VCaP (cell line): ENCODE results near the gene ZNF664.

ENCODE experiments used
- H3K27ac ChIP-seq: fragments of 450-650 bp; 2 replicates; pipeline ENCODE4 v1.5.1; 2017
- CTCF ChIP-seq: fragments of 450-650 bp; conservative IDR thresholded peaks from 2 replicates; pipeline ENCODE4 v1.5.1; 2017; ENCODE audit warnings: mild to moderate bottlenecking, moderate library complexity

ZNF664 gene

GRCh38 chr12:123986374-123986965 is 13.5 kb downstream of the ZNF664 start:
- H3K27ac ChIP-seq: no peak overlapping the region
- TF ChIP-seq CTCF: no peak

GRCh38 chr12:123987022-123987421 is 14.0 kb downstream of the ZNF664 start:
- TF ChIP-seq CTCF: no peak
- H3K27ac ChIP-seq: no peak overlapping the region

- TF ChIP-seq CTCF: no peak
- no peak overlapping the region for H3K27ac ChIP-seq
These were observed 16.2 kb downstream of the ZNF664 start for GRCh38 chr12:123989168-123989567.

GRCh38 chr12:123989753-123990152 is 16.7 kb downstream of the ZNF664 start:
- TF ChIP-seq CTCF: no peak
- H3K27ac ChIP-seq: no peak overlapping the region

GRCh38 chr12:123990511-123990910 is 17.5 kb downstream of the ZNF664 start:
- TF ChIP-seq CTCF: no peak
- no peak overlapping the region; the same call in 1 of the 2 replicates for H3K27ac ChIP-seq

GRCh38 chr12:123991372-123991951 is 18.4 kb downstream of the ZNF664 start:
- H3K27ac ChIP-seq: no peak overlapping the region; the same call in 1 of the 2 replicates
- TF ChIP-seq CTCF: no peak

- TF ChIP-seq CTCF: no peak
- no peak overlapping the region for H3K27ac ChIP-seq
These were observed 19.3 kb downstream of the ZNF664 start for GRCh38 chr12:123992118-123992825.
